Thymus (tissue), 11 donors: ENCODE measurements around the gene WDR45B. TPM values are rescaled to one million over a fixed set of nuclear protein-coding genes. Genes with fewer than 3 reads are reported as not detected.
A peak's percentile ranks its signal among the peaks of the same experiment; 100 is the strongest.
"Not testable (repeated sequence)": the region's sequence is repeated elsewhere in the genome, so short reads cannot be mapped to it uniquely, and the experiment has no call there.

Experiments
- DNase-seq, 9 donors: peaks; one replicate each; pipeline ENCODE4 v3.0.0-alpha.2; 2013; ENCODE audit warnings: low spot score in 9 of 9, low read depth in 6 of 9, missing footprints in 1 of 9
- H3K27ac ChIP-seq, 2 donors: one replicate each; pipeline ENCODE4 v1.5.1; 2013; ENCODE audit warnings: control low read depth in 1 of 2, low read depth in 1 of 2, low read length in 1 of 2, mild to moderate bottlenecking in 1 of 2, moderate library complexity in 1 of 2
- H3K27me3 ChIP-seq, 2 donors: one replicate each; pipeline ENCODE4 v1.5.1; 2013; ENCODE audit warnings: low read length in 1 of 2; ENCODE audit not compliant: control insufficient read depth in 2 of 2, insufficient read depth in 1 of 2
- H3K36me3 ChIP-seq, 2 donors: one replicate each; pipeline ENCODE4 v1.5.1; 2013; ENCODE audit warnings: low read length in 1 of 2, mild to moderate bottlenecking in 1 of 2, moderate library complexity in 1 of 2; ENCODE audit not compliant: control insufficient read depth in 2 of 2, insufficient read depth in 2 of 2
- H3K4me1 ChIP-seq, 2 donors: one replicate each; pipeline ENCODE4 v1.5.1; 2013; ENCODE audit warnings: low read length in 2 of 2; ENCODE audit not compliant: control insufficient read depth in 2 of 2, insufficient read depth in 2 of 2
- H3K4me3 ChIP-seq, 2 donors: one replicate each; pipeline ENCODE4 v1.5.1; 2013; ENCODE audit warnings: low read length in 2 of 2, control low read depth in 1 of 2, mild to moderate bottlenecking in 1 of 2
- H3K9me3 ChIP-seq, 2 donors: one replicate each; pipeline ENCODE4 v1.5.1; 2013; ENCODE audit warnings: low read length in 1 of 2, mild to moderate bottlenecking in 1 of 2; ENCODE audit not compliant: control insufficient read depth in 2 of 2, insufficient read depth in 1 of 2
- WGBS: extraction: QIAGEN DNeasy Blood & Tissue Kit; methylation state at CpG from one replicate; pipeline ENCODE4 v1.1.7; 2013; 5-methylcytosine and 5-hydroxymethylcytosine counted together
- polyA plus RNA-seq: library from polyadenylated mRNA; stranded (reverse); fragments of 200-250 nt; gene quantifications from one replicate; pipeline ENCODE4 v1.2.3, GENCODE V29; 2013
- total RNA-seq: library from RNA; stranded (reverse); fragments of 120-200 nt; gene quantifications from one replicate; pipeline ENCODE4 v1.2.4, GENCODE V29; 2013
- donor health status: healthy.

The WDR45B gene
- total and polyA plus RNA-seq, 2 donors, result 33.0 to 67.0 TPM

- peaks cover 0 to 5% of the 10 kb centered on the region in 2 donors for H3K9me3 ChIP-seq
- H3K4me3 ChIP-seq, result no peak overlapping the region
- H3K27me3 ChIP-seq, result no peaks in the 10 kb centered on the region
- H3K36me3 ChIP-seq, result peaks cover 40 to 43% of the 10 kb centered on the region in 2 donors
- WGBS, result 87% methylated on average over 47 of the region's 47 CpGs
- H3K4me1 ChIP-seq, result peaks cover 13 to 52% of the 10 kb centered on the region in 2 donors
- DNase-seq, result no peak
- H3K27ac ChIP-seq, result peak overlapping the region in 1 of 2 donors; percentile 11
Observed at GRCh38 chr17:82587234-82588086, 60.8 kb downstream of the WDR45B start.

GRCh38 chr17:82586576-82587233 is 61.5 kb downstream of the WDR45B start:
- Histone ChIP-seq H3K9me3 (peaks cover 0 to 5% of the 10 kb centered on the region in 2 donors), H3K4me1 (peaks cover 8 to 45% of the 10 kb centered on the region in 2 donors), H3K36me3 (peaks cover 45 to 50% of the 10 kb centered on the region in 2 donors), H3K4me3 (no peak overlapping the region), H3K27me3 (no peaks in the 10 kb centered on the region), H3K27ac (peak overlapping the region in 1 of 2 donors; percentile 11)
- WGBS, result 95% methylated on average over 21 of the region's 21 CpGs
- no peak for DNase-seq

GRCh38 chr17:82585935-82586575 is 62.2 kb downstream of the WDR45B start:
- H3K27ac ChIP-seq, result peak overlapping the region in 1 of 2 donors; percentile 95

DNA sequence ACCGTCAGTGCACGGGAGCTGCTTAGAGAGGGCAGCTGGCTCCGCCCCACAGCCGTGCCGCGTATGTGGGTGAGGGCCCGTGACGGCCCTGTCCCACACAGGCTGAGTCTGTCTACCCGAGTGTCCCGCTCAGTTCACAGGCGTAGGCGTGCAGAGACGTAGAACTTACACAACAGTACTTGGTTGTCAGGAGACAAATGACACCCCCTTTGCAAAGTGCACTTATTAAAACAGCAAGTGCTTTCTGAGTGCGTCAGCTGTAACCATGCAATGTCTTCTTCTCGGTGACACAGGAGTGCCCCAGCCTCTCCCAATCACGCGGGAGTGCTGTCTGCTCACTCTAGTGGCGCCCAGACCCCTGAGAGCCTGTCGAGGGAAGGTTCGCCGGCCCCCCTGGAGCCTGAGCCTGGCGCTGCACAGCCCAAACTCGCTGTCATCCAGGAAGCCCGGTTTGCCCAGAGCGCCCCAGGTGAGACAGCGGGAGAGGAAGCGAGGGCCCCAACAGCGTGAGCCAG is 64.5 kb downstream of the WDR45B start:
- Histone ChIP-seq H3K27me3 (no peaks in the 10 kb centered on the region), H3K4me1 (peaks cover 6 to 33% of the 10 kb centered on the region in 2 donors), H3K4me3 (peak overlapping the region in 1 of 2 donors; percentile 0), H3K36me3 (peaks cover 45 to 56% of the 10 kb centered on the region in 2 donors), H3K27ac (peak overlapping the region; percentile 33 to 95), H3K9me3 (peaks cover 0 to 5% of the 10 kb centered on the region in 2 donors)
- peak in 2 of 9 donors; percentile 32 to 75 for DNase-seq
- 68% methylated on average over 28 of the region's 28 CpGs for WGBS

More at GRCh38 chr17:82585935-82586575, 62.2 kb downstream of the WDR45B start:
- peaks cover 6 to 38% of the 10 kb centered on the region in 2 donors for H3K4me1 ChIP-seq
- H3K4me3 ChIP-seq, result peak overlapping the region in 1 of 2 donors; percentile 40
- peak in 2 of 9 donors; percentile 60 to 68 for DNase-seq
- H3K27me3 ChIP-seq, H3K9me3 ChIP-seq: not testable (repeated sequence)
- 95% methylated on average over 23 of the region's 23 CpGs for WGBS
- peaks cover 45 to 50% of the 10 kb centered on the region in 2 donors for H3K36me3 ChIP-seq

GRCh38 chr17:82582709-82583108 is 65.5 kb downstream of the WDR45B start:
- Histone ChIP-seq H3K4me3 (no peak overlapping the region), H3K27me3 (no peaks in the 10 kb centered on the region), H3K27ac (no peak overlapping the region), H3K9me3 (peaks cover 0 to 5% of the 10 kb centered on the region in 2 donors), H3K36me3 (peaks cover 49 to 50% of the 10 kb centered on the region in 2 donors), H3K4me1 (peaks cover 6 to 33% of the 10 kb centered on the region in 2 donors)
- no peak for DNase-seq
- WGBS, result 99% methylated on average over 11 of the region's 11 CpGs

DNA sequence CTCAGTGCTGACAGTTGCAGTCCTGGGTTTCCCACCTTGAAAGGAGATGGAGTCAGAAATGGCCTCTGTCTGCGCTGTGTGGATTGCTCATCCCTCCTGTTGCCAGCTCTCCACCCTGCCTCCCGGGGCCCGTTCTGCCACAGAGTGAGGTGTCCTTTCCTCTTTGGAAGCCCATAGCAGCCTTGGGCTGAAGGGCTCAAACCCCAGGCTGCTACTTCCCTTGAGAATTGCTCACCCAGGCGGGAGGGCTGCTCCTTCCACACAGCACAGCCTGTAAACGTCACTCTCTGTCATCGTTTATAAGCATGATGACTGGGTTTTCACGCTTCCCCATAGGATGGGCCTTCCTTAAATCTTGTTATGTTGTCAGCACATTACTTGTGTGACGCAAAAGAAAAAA is 66.0 kb downstream of the WDR45B start:
- H3K4me3 ChIP-seq, result no peak overlapping the region
- 97% methylated on average over 8 of the region's 8 CpGs for WGBS
- H3K27ac ChIP-seq, result no peak overlapping the region
- H3K36me3 ChIP-seq, result peaks cover 47 to 48% of the 10 kb centered on the region in 2 donors
- peaks cover 6 to 33% of the 10 kb centered on the region in 2 donors for H3K4me1 ChIP-seq
- DNase-seq, result no peak
- H3K27me3 ChIP-seq, result no peaks in the 10 kb centered on the region
- H3K9me3 ChIP-seq, result peaks cover 0 to 5% of the 10 kb centered on the region in 2 donors

DNA sequence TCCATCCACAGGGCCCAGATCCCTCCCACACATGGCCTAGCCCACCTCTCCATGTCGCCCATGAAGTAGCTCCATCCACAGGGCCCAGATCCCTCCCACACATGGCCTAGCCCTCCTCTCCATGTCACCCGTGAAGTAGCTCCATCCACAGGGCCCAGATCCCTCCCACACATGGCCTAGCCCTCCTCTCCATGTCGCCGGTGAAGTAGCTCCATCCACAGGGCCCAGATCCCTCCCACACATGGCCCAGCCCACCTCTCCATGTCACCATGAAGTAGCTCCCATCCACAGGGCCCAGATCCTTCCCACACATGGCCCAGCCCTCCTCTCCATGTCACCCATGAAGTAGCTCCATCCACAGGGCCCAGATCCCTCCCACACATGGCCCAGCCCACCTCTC is 68.3 kb downstream of the WDR45B start:
- over 99% methylated on average over 4 of the region's 4 CpGs for WGBS
- H3K4me3 ChIP-seq, DNase-seq, H3K27me3 ChIP-seq, H3K9me3 ChIP-seq, H3K27ac ChIP-seq: not testable (repeated sequence)
- peaks cover 3 to 22% of the 10 kb centered on the region in 2 donors for H3K4me1 ChIP-seq
- peaks cover 50 to 52% of the 10 kb centered on the region in 2 donors for H3K36me3 ChIP-seq

- no peaks in the 10 kb centered on the region for H3K4me1 ChIP-seq
- no peaks in the 10 kb centered on the region for H3K9me3 ChIP-seq
- peaks cover 54 to 63% of the 10 kb centered on the region in 2 donors for H3K36me3 ChIP-seq
- no peak for DNase-seq
- H3K4me3 ChIP-seq, result no peak overlapping the region
- H3K27me3 ChIP-seq, result no peaks in the 10 kb centered on the region
- no peak overlapping the region for H3K27ac ChIP-seq
- 98% methylated on average over 18 of the region's 18 CpGs for WGBS
Observed at GRCh38 chr17:82577300-82577699, 70.9 kb downstream of the WDR45B start.
